Posterior cingulate gyrus (tissue), 11 donors: Measurements from ENCODE around the gene SPATA17.
"Not testable (repeated sequence)": the region's sequence is repeated elsewhere in the genome, so short reads cannot be mapped to it uniquely, and the experiment has no call there.

Source experiments
- DNase-seq, 10 donors: peaks; one replicate each; pipeline versions ENCODE4 v3.0.0 to v3.0.0-alpha.2; 2020 to 2021; ENCODE audit warnings: mixed read lengths in 3 of 10
- intact Hi-C: fragments of 100-400 bp; cut with DNase I; formaldehyde crosslinking; loops from one replicate; pipeline ENCODE4 v1.15.1; 2023

The SPATA17 gene

GRCh38 chr1:217674028-217674729 lies 43.0 kb downstream of the SPATA17 start:
- DNase-seq = peak in 1 of 10 donors; percentile 81
- intact Hi-C loops = no loop called here

GRCh38 chr1:217681806-217682205 lies 50.7 kb downstream of the SPATA17 start:
- intact Hi-C loops = no loop called here
- no peak for DNase-seq

GRCh38 chr1:217687511-217687910 lies 56.4 kb downstream of the SPATA17 start:
- intact Hi-C loops = no loop called here
- no peak for DNase-seq

GRCh38 chr1:217696140-217696539 lies 65.0 kb downstream of the SPATA17 start:
- DNase-seq, intact Hi-C loops: not testable (repeated sequence)

DNA sequence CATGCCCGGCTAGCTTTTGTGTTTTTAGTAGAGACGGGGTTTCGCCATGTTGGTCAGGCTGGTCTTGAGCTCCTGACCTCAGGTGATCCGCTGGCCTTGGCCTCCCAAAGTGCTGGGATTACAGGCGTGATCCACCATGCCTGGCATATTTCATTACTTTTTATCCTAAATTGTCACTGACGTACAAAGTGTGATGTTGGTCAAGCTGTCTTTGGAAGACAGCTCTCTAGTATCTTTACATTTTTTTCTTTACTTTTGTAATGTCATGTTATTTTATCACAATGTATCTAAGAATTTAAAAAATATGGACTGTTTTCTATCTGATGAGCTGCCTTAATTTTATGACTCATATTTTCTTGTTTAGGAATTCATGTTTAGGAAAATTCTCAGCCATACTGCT lies 72.2 kb downstream of the SPATA17 start:
- DNase-seq = no peak
- intact Hi-C loops = no loop called here

DNA sequence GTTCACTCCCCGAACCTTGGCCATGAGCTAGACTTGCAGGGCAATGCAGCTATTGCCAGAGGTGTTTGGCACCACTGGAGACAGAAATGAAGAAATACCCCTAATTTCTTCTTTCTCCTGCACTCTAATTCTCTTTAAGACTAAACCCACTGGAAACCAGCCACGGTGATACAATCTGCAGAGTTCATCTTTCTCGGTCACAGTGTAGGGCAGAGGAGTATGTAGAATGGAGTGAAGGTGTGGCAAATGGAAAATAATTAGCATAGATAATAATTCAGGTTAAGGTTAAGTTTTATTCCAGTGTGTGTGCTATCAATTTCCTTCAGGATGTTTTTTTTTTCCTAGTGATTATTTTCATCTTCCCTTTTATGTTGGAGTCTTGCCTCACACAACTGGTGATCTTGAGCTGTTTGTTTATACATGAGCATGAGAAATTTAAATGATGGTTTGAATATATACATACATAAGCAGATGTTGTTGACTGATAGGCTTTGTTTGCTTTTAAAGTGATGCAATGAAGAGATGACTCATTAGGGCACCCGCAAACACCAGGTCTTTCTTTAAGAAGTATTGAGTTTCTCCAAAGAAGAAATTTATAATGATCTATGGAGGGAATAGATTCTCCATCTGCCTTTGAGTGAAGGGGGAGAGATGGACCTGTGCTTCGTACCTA lies 81.9 kb downstream of the SPATA17 start:
- intact Hi-C loops = loop anchor here (5.0 kb wide), 1 partner anchor 419 kb away; no protein-coding TSS in a partner anchor
- DNase-seq = no peak

- intact Hi-C loops = no loop called here
- DNase-seq = no peak
These were observed 84.5 kb downstream of the SPATA17 start for GRCh38 chr1:217715681-217716080.

- intact Hi-C loops = no loop called here
- no peak for DNase-seq
These were observed 86.8 kb downstream of the SPATA17 start for GRCh38 chr1:217717959-217718358.

GRCh38 chr1:217718873-217719272 lies 87.7 kb downstream of the SPATA17 start:
- DNase-seq = no peak
- intact Hi-C loops = no loop called here

- DNase-seq = no peak
- intact Hi-C loops = no loop called here
These were observed 90.5 kb downstream of the SPATA17 start for GRCh38 chr1:217721692-217722091.

DNA sequence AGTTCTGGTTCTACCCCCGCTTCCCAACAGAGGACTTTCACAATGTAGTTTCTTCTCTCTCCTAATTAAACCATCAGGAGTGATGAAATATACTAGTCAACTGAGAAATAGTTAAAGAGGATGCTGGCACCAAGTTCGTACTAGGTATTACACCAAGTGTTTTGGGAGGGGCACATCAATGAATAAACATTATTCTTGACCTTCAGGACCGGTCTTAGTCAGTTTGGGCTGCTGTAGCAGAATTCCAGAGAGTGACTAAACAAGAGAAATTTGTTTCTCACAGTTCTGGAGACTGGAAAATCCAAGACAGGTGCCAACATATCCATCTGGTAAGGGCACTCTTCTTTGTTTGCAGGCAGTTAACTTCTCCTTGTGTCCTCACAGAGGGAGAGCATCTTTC lies 103.8 kb downstream of the SPATA17 start:
- intact Hi-C loops = no loop called here
- DNase-seq = no peak

- intact Hi-C loops = loop anchor here (5.0 kb wide), 1 partner anchor 1000 kb away; no protein-coding TSS in a partner anchor
These were observed 116.1 kb downstream of the SPATA17 start for GRCh38 chr1:217747156-217747769.

GRCh38 chr1:217769768-217770167 lies 138.6 kb downstream of the SPATA17 start:
- no peak for DNase-seq
- intact Hi-C loops = no loop called here

More at GRCh38 chr1:217747156-217747769, 116.1 kb downstream of the SPATA17 start:
- no peak for DNase-seq

GRCh38 chr1:217770918-217771317 lies 139.8 kb downstream of the SPATA17 start:
- DNase-seq = no peak
- intact Hi-C loops = no loop called here

GRCh38 chr1:217776693-217777092 lies 145.5 kb downstream of the SPATA17 start:
- intact Hi-C loops = no loop called here
- DNase-seq = no peak

DNA sequence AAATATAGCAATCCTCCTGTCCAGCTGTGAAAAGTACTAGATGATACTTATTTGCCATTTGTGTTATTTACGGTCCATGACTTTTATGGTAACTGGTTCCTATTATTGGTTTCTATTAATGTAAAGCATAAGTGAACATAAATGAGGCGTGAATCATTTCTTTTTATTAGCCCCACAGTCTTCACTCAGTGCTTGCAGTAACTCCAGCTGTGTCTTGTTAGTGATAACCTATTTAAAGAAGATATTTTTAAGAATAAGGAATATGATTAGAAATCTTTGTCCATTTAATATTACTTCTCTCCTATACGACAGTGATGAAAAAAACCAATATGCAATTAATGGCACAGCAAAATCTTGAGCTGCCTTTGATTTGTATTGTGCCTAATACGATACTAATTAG lies 149.9 kb downstream of the SPATA17 start:
- intact Hi-C loops = no loop called here
- DNase-seq = no peak

DNA sequence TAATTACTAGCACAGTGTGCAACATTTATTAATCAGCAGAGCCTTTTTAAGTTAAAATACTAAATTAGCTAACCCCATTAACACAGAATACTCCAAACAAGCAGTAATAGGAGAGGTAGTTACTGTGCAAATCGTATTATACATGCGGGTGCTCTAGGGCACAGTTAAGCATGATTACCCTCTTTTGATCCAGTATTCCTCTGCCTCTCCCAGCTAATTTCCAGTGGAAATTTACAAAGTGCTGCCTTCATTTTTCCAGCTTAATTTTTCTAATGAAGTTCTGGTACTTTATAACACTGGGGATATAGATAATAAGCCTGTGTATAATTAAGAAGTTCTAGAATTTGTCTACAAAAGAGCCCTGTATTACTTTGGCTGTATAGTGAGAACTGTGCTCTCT lies 159.9 kb downstream of the SPATA17 start:
- intact Hi-C loops = no loop called here

GRCh38 chr1:217805792-217806191 lies 174.6 kb downstream of the SPATA17 start:
- intact Hi-C loops = no loop called here
- DNase-seq = no peak

More for the DNA sequence above, 159.9 kb downstream of the SPATA17 start:
- no peak for DNase-seq

DNA sequence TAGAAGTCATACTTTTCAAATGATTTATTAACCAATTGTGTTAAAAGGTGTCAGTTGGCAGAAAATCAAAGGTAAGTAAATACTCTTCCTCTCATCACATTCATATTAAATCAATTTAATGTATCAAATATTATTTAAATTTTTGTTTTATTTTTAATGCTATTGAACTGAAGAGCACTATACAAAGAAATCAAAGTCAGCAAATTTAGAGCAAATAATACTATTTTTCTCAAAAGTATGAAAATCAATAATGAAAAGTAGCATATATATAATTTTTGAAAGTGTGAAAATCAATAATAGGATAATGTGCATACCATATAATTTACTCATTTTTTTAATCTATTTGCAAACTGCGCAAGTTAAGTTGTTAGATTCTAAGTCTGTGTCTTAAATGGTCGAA lies 181.0 kb downstream of the SPATA17 start:
- intact Hi-C loops = no loop called here
- DNase-seq = no peak

DNA sequence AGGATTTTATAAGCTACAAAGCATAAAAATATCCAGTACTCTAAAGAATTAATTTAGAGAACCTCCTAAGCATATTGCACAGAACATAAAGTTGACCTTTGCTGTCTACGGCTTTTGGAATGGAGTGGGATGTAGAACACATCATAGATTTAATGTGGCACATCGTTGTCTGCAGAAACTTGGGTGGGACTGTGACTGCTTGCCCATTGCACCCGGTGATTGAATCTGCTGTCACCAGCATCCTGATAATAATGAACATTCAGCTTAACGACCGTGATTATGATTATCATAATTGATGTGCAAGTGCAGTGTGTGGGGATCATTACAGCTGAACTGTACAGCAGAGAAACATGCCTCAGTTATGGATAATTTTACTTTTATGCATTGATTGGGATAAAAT lies 181.9 kb downstream of the SPATA17 start:
- intact Hi-C loops = no loop called here
- no peak for DNase-seq

DNA sequence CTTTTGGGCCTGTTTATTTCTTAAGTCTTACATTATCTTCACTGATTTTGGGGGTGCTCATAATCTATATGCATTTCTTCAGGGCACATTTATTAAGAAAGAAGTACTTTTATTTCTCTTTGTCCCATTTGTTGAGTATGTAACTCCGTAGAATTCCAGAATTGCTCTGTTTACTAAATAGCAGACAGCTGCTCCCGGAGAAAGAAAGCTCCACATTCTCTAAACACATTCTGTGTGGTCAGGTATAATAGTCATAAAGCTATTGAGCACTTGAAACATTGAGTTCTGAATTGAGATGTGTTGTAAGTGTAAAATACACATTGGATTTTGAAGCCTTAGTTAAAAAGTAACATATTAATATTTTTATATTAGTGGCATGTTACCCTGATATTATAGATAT lies 206.5 kb downstream of the SPATA17 start:
- intact Hi-C loops = no loop called here
- DNase-seq = no peak

- intact Hi-C loops = no loop called here
- no peak for DNase-seq
These were observed 208.0 kb downstream of the SPATA17 start for GRCh38 chr1:217839161-217839560.
